Measurements from ENCODE around the gene PPDPF. TPM values are rescaled to one million over a fixed set of nuclear protein-coding genes. Genes with fewer than 3 reads are reported as not detected.

Gene PPDPF
- total RNA-seq, 1 donor, result 38.4 TPM

- no peak overlapping the region for H3K4me3 ChIP-seq (ENCODE audit: low read depth, low read length)
- no peak for DNase-seq (ENCODE audit: low read depth)
- TF ChIP-seq, protein P1, sequence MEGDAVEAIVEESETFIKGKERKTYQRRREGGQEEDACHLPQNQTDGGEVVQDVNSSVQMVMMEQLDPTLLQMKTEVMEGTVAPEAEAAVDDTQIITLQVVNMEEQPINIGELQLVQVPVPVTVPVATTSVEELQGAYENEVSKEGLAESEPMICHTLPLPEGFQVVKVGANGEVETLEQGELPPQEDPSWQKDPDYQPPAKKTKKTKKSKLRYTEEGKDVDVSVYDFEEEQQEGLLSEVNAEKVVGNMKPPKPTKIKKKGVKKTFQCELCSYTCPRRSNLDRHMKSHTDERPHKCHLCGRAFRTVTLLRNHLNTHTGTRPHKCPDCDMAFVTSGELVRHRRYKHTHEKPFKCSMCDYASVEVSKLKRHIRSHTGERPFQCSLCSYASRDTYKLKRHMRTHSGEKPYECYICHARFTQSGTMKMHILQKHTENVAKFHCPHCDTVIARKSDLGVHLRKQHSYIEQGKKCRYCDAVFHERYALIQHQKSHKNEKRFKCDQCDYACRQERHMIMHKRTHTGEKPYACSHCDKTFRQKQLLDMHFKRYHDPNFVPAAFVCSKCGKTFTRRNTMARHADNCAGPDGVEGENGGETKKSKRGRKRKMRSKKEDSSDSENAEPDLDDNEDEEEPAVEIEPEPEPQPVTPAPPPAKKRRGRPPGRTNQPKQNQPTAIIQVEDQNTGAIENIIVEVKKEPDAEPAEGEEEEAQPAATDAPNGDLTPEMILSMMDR (IDR thresholded peaks at IDR 0.05; ENCODE audit: insufficient read depth, low read depth, low read length), result no peak
Measured at GRCh38 chr20:63492982-63493381, 27.6 kb upstream of the PPDPF start.

GRCh38 chr20:63493563-63494020 lies 27.0 kb upstream of the PPDPF start:
- TF ChIP-seq, protein P1 (IDR thresholded peaks at IDR 0.05; ENCODE audit: insufficient read depth, low read depth, low read length), result no peak
- no peak overlapping the region for H3K4me3 ChIP-seq (ENCODE audit: low read depth, low read length)
- DNase-seq (ENCODE audit: low read depth), result no peak

GRCh38 chr20:63494084-63494419 lies 26.5 kb upstream of the PPDPF start:
- no peak for DNase-seq (ENCODE audit: low read depth)
- TF ChIP-seq, protein P1 (IDR thresholded peaks at IDR 0.05; ENCODE audit: insufficient read depth, low read depth, low read length), result no peak
- no peak overlapping the region for H3K4me3 ChIP-seq (ENCODE audit: low read depth, low read length)

DNA sequence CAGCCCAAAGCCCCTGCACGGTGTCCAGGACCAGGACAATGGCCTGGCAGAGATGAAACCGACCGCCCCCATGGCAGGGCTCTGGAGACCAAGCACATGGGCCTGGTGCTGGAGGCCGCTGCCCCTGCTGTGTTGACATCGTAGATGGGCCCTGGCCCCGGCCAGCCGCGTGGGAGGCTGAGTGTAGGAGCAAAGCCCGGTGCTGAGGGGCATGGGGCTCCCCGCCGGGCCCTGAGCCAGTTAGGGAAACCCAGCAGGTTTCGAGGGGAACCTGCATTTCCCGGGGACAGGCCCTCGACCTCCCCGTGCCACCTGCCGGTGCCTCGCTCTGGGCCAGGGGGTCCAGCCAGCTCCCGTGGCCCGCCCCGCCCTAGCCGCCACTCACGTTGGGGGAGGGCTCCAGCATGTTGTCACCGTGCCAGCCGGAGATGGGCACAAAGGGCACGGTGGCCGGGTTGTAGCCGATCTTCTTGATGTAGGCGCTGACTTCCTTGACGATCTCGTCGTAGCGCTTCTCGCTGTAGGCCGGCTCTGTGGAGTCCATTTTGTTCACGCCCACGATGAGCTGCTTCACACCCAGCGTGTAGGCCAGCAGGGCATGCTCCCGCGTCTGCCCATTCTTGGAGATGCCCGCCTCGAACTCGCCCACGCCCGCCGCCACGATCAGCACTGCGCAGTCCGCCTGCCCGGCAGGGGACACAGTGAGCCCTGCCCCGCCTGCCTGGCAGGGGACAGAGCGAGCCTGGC lies 26.0 kb upstream of the PPDPF start:
- H3K4me3 ChIP-seq (ENCODE audit: low read depth, low read length), result no peak overlapping the region
- no peak for DNase-seq (ENCODE audit: low read depth)
- TF ChIP-seq, protein P1 (IDR thresholded peaks at IDR 0.05; ENCODE audit: insufficient read depth, low read depth, low read length), result no peak

GRCh38 chr20:63495167-63495720 lies 25.3 kb upstream of the PPDPF start:
- no peak for DNase-seq (ENCODE audit: low read depth)
- no peak overlapping the region for H3K4me3 ChIP-seq (ENCODE audit: low read depth, low read length)
- TF ChIP-seq, protein P1 (IDR thresholded peaks at IDR 0.05; ENCODE audit: insufficient read depth, low read depth, low read length), result no peak

DNA sequence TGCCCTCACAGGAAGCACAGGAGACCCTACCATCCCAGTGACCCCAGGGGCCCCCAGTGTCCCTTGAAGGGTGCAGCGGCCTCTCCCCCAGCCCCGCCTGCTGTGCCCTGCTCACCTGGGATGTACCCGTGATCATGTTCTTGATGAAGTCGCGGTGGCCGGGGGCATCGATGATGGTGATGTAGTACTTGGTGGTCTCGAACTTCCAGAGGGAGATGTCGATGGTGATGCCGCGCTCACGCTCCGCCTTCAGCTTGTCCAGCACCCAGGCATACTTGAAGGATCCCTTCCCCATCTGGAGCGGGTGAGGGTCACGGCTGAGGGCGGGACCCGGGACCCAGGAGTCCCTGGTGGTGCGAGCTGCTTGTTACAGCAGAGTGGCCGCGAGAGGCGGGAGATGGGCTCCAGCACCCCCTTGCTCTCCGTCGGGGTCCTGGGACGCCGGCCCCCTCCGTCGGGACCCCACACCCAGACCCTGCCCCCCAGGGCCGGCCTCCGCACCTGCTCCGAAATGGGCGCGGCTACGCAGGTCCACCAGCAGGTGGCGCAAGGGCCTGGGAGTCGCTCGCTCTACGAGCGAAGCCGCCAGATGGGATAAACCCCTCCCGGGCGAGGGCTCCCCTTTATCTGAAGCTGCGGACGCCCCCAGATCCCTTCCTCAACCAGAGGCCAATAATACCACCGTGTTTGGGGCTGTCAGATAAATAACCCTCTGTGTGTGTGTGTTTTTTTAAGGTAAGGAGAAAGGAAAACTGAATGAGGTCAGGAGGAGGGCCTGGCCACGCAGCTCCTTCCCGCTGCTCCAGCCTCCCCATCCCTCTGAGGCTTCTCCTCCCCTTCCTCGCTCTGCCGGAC lies 24.6 kb upstream of the PPDPF start:
- peak overlapping the region; percentile 40 for H3K4me3 ChIP-seq (ENCODE audit: low read depth, low read length)
- TF ChIP-seq, protein P1 (IDR thresholded peaks at IDR 0.05; ENCODE audit: insufficient read depth, low read depth, low read length), result peak; percentile 85
- DNase-seq (ENCODE audit: low read depth), result peak; percentile 41

All from fibroblast of villous mesenchyme (primary cell).